ENCODE measurements around the gene IDI1.
A peak's percentile ranks its signal among the peaks of the same experiment; 100 is the strongest.
"Not testable (repeated sequence)": the region's sequence is repeated elsewhere in the genome, so short reads cannot be mapped to it uniquely, and the experiment has no call there.

Gene IDI1

DNA sequence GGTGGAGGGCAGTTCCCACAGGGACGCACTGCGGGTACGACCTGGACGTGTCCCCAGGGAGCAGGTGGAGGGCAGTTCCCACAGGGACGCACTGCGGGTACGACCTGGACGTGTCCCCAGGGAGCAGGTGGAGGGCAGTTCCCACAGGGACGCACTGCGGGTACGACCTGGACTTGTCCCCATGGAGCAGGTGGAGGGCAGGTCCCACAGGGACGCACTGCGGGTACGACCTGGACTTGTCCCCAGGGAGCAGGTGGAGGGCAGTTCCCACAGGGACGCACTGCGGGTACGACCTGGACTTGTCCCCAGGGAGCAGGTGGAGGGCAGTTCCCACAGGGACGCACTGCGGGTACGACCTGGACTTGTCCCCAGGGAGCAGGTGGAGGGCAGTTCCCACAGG lies 10.2 kb downstream of the IDI1 start:
- intact Hi-C loops (cut with DNase I); DNase-seq: not testable (repeated sequence)

DNA sequence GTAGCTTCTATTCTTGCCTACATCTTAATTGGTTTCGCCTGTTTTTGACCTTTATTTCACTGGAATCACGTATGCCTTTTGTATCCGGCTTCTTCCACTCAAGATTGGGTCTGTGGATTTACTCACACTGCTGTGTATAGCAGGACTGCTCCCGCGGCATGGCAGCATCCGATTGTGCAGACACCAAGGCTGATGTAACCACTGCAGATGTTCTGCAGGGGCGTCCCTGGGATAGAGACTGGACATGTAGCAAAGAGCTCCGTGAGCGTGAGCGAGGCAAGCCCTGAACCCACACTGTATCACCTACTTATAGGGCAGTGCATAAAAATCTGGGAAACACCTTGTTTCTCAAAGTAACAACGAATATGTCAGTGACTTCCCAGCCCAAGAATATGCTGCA lies 11.8 kb downstream of the IDI1 start:
- peak in 4 of 10 donors; percentile 32 to 95 (median 62) for DNase-seq
- intact Hi-C loops (cut with DNase I), result no loop called here

DNA sequence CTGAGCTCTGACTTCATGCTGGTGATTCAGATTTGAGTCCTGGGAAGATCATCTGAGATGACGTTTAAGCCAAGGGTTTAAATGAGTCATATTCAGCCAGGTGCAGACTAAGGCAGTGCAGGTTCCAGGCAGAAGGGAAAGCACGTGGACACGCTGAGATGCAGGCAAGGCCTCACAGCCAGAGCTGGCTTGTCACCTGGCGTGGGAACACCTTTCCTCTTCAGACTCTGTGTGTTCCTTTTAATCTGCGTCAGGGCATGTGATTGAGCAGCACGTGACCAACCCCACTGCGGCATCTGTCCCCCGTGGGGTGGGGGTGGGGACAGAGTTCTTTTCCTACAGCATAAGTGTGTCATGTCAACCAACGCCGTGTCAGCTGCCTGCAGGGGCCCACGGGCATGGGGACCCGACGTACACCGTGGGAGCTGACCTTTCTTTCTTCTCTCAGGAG lies 12.6 kb downstream of the IDI1 start:
- DNase-seq, result no peak

DNA sequence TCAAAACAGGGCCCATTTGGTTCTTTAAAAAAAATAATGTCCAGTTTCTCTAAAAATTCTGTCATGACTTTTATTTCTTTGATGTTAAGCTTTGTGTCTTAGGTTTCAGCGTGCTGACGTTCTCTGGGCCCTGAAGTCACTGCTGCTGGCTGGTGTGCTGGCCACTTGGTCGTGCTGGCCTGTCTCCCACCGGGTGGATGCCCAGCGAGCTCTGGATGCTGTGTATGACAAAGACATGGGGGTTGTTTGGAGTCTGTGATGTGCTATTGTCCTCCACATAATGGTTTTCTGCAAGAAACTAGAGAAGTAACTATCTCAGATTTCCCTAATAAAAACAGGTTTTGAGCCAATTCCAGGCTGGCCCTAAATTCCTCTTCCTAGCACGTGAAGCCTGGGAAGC lies 13.7 kb downstream of the IDI1 start:
- DNase-seq, result peak in 9 of 10 donors; percentile 30 to 94 (median 56)
- intact Hi-C loops (cut with DNase I), result no loop called here

More for the DNA sequence above, 12.6 kb downstream of the IDI1 start:
- intact Hi-C loops (cut with DNase I), result no loop called here

DNA sequence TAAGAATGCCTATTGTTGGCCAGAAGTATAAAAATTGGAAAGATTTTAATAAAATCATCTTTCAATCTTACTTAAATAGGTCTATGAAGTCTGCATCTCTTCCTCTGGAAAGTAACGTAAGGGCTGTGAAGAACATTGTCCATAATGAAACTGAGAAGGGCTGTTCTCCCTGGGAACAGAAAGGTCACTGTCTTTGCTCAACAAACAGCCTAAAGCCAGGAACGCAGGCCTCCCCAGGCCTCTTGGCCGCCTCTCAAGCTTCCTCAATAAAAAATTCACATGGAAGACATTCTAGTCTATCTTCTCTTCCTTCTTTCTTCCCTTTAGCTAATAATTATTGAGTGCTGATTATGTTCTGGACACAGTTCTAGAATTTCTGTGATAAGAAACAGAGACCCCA lies 14.2 kb downstream of the IDI1 start:
- intact Hi-C loops (cut with DNase I), result no loop called here
- DNase-seq, result peak in 1 of 10 donors; percentile 43

DNA sequence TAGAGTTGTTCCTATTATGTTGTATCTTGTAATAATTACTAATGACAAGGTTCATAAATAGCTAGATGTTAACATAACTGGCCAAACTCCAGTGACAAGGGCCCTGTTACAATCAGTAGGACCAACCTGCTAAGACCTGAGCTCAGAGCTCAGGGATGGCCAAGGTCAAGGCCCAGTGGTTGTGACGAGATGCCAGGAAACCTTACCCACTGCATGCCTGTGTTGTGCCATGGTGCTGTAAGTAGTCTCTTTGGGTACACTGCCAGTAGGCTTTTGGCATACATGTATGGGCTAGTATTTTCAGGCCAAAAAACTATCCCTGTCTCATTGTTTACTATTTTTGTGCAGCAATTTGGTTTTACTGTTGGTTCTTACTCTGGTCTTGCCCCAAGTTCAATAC lies 15.3 kb downstream of the IDI1 start:
- DNase-seq, result no peak
- intact Hi-C loops (cut with DNase I), result no loop called here

DNA sequence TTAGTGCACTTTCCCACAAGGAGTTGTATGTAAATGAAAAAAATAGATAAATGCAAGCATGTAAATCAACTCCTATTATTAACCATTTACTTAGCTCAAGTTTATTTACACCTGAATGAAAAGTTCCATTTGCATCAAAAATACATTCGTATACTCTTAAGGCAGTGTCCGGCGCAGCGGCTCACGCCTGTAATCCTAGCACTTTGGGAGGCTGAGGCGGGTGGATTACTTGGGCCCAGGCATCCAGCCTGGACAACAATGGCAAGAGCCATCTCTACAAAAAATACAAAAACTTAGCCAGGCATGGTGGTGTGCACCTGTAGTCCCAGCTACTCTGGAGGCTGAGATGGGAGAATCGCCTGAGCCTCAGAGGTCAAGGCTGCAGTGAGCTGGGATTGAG lies 19.1 kb downstream of the IDI1 start:
- intact Hi-C loops (cut with DNase I), result no loop called here
- no peak for DNase-seq

DNA sequence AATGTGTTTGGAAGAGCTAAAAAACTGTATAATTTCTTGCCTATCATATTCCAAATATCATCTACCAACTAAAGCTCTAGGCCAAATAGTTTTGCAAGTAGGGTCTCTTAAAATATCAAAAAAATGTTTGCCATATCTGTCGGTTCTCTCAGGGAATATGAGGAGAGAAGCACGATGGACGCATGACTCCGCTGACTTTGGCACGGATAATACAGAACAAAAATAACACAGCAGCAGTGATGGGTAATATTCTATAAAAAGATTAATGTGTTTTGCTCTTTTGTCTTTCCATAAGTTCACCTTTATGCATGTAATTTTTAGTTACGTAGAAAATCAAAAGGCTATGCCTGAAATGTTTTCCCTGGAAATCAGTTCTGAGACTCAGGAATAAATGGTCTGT lies 22.3 kb downstream of the IDI1 start:
- DNase-seq, result no peak
- intact Hi-C loops (cut with DNase I), result no loop called here

DNA sequence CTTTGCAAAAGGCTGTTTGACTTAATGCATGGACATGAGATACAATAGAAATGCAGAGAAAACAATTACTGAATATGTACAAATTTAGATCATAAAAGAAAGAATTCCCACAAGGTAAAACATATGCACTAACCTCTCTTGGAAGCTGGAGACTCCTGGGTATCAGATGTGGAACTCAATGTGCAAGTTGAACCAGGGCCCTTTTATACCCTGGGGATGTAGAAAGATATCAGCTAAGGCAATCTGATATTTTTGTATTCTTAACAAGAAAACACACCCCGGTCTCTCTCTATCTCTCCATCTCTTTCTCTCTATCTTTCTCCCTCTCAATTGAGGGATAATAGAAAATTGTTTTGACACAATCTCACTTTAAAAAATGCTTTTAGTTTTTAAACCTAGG lies 23.2 kb downstream of the IDI1 start, which contains the start of gene IDI2:
IDI2 (minus strand) TSS at position 177 of the 400 bp plus-strand sequence. CDS start 1,136 bp downstream, outside the sequence.
- DNase-seq, result no peak
- intact Hi-C loops (cut with DNase I), result no loop called here

DNA sequence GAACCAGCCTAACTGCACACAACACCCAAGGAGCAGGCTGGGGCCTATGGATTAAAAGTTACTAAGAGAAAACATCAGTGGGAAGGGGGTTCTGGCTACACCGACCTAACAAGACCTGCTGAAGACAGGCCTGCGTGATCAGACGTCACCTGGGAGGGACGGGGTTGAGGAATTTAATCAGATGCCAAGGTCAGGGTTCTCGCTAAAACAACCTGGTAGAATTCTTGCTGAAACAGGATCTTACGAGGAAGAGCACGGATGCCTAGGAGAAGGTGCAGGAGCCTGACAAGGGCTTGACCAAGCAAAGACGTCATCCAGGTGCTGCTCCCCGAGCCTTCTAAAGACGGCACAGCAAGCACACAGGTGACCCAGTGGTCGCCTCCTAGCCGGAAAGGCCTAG lies 24.8 kb downstream of the IDI1 start:
- no peak for DNase-seq
- intact Hi-C loops (cut with DNase I), result no loop called here

DNA sequence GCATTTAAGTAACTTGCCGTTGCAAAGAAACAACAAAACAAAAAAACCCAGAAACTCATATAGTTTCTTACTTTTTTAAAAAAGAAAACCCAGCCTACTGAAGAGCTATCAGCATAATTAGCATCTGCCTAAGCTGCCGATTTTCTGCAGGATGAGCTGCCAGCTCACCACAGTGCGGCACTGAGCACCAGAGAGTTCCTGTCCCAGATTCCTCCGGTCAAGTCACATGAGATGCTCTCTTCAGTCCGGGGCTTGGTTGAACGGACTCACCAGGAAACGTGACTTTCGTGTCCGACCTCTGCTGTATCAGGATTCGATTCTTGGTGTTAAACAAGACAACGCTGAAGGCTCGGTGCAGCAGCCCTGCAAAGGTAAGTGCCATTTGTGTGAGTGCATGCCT lies 26.5 kb downstream of the IDI1 start:
- DNase-seq, result peak in 8 of 10 donors; percentile 27 to 96 (median 63)
- intact Hi-C loops (cut with DNase I), result no loop called here

DNA sequence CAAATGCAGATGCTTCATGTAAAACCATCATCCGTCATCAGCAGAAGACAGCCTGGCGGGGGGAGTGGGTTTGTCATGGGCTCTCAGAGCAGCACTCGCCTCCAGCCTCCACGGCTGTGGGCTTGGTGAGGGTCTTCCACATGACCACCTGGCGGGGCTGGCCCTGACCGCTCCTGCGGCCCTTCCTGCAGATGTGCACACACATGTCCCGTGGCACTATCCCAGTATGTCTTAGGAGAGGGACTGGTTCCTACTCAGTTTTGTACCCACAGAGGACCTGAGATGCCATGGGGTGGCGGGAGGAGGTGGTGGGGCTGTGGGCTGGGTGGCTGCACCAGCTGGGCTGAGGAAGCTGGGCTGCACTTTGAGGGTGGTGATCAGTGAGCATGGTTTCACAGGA lies 28.0 kb downstream of the IDI1 start:
- intact Hi-C loops (cut with DNase I), result no loop called here
- DNase-seq, result no peak

DNA sequence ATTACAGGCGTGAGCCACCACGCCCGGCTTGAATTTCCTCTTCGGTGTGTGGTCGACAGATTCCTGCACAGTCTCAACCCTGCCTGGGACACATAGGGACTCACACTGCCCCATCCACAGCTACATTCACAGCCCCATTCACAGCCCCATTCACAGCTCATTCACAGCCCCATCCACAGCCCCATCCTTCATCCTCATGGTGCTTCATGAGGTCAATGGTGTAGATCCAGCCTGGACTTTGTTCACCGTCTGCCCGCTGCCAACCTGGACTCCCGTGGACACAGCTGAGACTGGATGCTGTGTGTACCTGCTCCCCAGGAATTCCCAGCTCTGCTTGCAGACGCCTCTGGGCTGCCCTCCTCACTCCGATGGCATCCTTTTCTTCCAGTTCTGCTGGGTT lies 28.5 kb downstream of the IDI1 start:
- DNase-seq, result no peak
- intact Hi-C loops (cut with DNase I), result no loop called here

DNA sequence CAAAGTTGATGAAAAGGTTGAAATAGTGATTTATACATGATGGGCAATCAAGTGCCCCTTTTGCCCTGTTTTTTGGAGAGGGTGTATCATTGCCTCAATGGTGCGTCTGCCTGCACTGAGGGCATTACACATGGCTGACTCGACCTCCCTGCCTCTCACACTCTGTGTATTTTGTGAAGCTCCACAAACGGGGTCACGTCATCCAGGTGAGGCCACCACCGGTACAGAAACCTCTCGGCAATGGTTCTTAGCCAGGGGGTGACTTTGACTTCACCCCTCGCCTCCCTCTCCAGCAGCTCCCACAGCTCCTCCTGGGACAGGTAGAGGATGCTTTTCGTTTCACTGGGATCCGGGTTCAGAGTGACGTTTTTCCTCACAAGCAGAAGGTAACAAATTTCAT lies 29.6 kb downstream of the IDI1 start:
- no peak for DNase-seq
- intact Hi-C loops (cut with DNase I), result no loop called here

DNA sequence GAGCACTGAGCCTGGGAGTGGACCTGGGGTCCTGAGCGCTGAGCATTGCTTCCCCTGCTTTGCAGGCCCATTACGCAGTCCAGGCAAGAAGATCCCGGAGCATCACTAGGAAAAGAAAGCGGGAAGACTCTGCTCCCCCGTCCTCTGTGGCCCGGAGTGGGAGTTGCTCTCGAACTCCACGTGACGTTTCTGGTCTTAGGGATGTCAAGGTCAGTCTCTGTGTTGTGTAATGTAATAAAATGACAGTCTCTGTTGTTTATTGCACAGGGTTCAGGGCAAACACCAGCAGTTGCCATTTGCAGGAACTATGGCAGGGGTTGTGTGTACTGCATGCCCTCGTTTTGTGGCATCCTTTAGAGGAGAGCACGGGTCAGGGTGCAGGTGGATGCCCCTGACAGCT lies 33.2 kb downstream of the IDI1 start:
- no peak for DNase-seq
- intact Hi-C loops (cut with DNase I), result no loop called here

DNA sequence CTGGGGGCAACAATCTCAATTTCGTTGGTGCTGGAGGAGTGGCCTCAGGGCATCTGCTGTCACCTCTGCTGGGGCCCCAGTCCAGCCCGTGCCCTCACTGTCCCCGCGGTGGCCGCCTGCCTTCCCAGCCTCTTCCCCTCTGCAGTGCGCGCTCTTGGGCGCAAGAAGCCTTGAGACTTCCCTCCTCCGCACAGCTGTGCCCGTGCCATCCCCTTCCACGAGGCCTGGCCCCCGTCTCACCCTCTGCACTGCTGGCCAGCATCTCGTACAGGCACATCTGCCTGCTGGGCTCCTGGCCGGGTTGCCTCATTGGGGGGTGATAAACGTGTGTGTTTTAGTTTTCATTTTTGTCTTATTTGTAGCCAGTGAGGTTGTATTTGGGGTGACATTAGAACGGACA lies 37.2 kb downstream of the IDI1 start:
- intact Hi-C loops (cut with DNase I), result no loop called here
- DNase-seq, result no peak

DNA sequence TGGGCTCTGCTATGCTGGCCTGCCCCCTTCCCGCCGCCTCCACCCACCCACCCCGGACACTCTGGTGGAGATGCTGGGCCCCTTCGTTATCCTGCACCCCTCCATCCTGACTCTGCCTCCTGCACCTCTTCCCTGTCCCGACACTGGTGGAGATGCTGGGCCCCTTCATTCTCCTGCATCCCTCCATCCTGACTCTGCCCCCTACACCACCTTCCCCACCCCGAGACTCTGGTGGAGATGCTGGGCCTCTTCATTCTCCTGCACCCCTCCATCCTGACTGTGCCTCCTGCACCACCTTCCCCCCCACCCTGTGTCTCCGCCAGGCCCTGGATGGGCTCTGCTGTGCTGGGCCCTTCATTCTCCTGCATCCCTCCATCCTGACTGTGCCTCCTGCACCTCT lies 38.2 kb downstream of the IDI1 start:
- intact Hi-C loops (cut with DNase I), result no loop called here
- no peak for DNase-seq

DNA sequence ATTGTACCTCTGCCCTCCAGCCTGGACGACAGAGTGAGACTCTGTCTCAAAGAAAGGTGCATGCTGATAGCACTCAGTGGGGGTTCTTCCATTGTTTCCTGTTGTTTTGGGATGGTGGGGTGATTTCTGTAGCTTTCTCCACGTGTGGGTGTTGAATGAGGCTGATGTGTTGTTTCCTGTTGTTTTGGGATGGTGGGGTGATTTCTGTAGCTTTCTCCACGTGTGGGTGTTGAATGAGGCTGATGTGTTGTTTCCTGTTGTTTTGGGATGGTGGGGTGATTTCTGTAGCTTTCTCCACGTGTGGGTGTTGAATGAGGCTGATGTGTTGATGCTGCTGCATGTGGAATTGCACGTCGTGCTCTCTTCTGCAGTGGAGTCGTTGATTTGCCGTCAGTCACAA lies 39.0 kb downstream of the IDI1 start:
- DNase-seq; intact Hi-C loops (cut with DNase I): not testable (repeated sequence)

DNA sequence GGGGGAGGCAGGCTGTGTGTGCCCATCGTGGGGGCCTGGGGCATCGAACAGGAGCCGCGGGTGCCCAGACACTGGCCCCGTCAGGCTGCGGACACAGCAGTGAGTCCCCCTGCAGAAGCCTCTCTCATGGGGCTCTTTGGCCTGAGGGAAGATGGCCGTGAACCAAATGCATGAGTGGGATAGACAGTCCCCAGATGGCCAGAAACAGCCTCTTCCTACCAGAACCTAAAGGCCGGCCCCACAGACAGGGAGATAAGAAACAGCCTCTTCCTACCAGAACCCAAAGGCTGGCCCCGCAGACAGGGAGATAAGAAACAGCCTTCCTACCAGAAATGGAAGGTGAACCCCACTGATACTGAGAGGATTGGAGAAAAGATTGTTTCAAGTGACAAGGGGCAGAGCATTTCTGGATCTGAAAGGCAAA lies 39.8 kb downstream of the IDI1 start:
- peak in 1 of 10 donors; percentile 77 for DNase-seq
- intact Hi-C loops (cut with DNase I), result no loop called here

DNA sequence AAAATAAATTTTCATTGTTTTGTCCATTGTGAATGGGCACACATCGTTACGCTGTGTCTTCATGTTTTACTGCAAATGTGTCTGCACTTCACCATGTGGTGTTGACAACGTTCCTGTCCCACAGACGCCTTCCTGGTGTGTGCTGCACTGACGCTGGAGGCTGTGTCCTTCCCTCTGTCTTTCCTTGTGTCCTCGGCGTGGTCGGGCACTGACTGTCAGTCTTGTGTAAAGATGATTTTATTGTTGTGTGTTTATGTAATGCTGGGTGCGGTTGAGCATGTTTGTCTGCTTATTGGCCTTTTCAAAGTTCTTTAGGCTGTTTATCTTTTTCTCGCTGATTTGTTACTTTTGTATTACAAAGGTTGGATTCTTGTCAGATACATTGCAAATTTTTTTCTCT lies 41.3 kb downstream of the IDI1 start:
- no peak for DNase-seq
- intact Hi-C loops (cut with DNase I), result no loop called here

DNA sequence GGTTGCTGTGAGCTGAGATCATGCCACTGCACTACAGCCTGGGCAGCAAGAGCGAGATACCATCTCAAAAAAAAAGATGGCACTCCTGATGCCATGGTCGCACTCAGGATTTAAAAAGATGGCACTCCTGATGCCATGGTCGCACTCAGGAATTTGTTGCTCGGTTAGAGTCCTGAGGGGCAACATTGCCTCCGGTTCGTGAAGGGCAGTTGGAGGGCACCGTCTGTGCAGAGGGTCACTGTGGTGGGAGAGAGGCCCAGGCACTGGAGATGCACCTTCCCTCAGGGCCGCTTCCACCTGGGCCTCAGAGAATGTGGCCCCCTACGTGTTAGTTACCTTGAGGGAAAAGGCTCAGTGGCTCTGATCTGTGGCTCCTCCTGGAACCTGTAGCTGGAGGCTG lies 42.3 kb downstream of the IDI1 start:
- DNase-seq, result no peak
- intact Hi-C loops (cut with DNase I), result no loop called here

DNA sequence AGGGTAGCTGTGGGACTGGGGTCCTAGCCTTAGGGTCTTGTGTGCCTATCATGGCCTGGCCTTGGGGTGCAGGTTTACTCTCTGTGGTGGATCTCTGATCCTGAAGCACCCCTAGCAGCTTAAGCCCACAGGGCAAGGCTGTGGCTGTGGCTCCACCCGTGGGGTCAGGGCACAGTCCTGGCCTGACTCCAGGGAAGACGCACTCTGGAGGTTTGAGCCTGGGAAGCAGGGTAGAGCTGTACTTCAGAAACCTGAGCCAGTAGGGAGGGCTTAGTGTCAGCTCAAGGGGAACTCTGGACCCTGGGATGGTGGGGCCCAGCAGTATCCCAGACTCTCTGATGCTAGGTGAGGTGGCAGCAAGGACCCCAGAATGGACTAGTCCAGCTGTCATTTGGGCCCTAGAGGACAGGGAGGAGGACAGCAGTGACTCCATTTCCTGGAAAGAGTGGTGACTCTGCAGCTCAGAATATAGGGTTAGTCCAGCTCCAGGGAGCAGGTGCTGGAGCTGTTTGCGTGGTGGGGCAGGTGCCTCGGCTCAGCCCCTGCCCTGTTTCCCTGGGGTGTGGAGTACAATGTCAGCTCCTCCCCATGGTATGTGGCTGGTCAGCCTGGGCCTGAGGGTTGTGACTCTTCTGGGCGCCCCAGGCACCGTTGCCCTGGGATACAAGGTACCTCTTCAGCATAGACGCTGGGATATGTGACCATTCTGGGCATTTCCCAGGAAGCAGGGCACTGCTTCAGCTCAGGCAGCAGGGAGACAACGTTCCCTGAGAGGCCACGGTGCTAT lies 44.8 kb downstream of the IDI1 start:
- intact Hi-C loops (cut with DNase I), result no loop called here
- DNase-seq, result peak in 1 of 10 donors; percentile 49

Measured in posterior cingulate gyrus (tissue), 11 donors.